Thoracic aorta (tissue), 2 donors: ENCODE results near the gene KCNJ6. TPM values are rescaled to one million over a fixed set of nuclear protein-coding genes. Genes with fewer than 3 reads are reported as not detected.
"Not testable (repeated sequence)": the region's sequence is repeated elsewhere in the genome, so short reads cannot be mapped to it uniquely, and the experiment has no call there.

Source experiments
- ATAC-seq: fragments of 150-250 bp; one replicate; pipeline ENCODE4 v1.8.0; 2017; ENCODE audit warnings: low read depth; ENCODE audit not compliant: insufficient number of reproducible peaks, low FRiP score
- DNase-seq: peaks from one replicate; pipeline ENCODE4 v3.0.0-alpha.2; 2020; ENCODE audit warnings: low spot score
- H3K27ac ChIP-seq, 2 donors: fragments of 200-600 bp; sonication (generic); 1 replicate in 1 of 2; 2 replicates in 1 of 2; pipeline ENCODE4 v1.5.1; 2016; ENCODE audit warnings: mild to moderate bottlenecking in 2 of 2, moderate library complexity in 2 of 2
- H3K27me3 ChIP-seq: fragments of 200-600 bp; sonication (generic); replicated peaks from 2 replicates; pipeline ENCODE4 v1.6.0; 2016; ENCODE audit warnings: mild to moderate bottlenecking; ENCODE audit not compliant: insufficient read depth
- H3K36me3 ChIP-seq: fragments of 200-600 bp; sonication (generic); one replicate; pipeline ENCODE4 v1.5.1; 2016
- H3K4me1 ChIP-seq, 2 donors: fragments of 200-600 bp; sonication (generic); 1 replicate in 1 of 2; 2 replicates in 1 of 2; pipeline versions ENCODE4 v1.5.1 to v1.6.0; 2016; ENCODE audit warnings: low read depth in 2 of 2, mild to moderate bottlenecking in 1 of 2; ENCODE audit not compliant: control insufficient read depth in 1 of 2
- H3K4me3 ChIP-seq: fragments of 200-600 bp; sonication (generic); 2 replicates; pipeline ENCODE4 v1.5.1; 2016; ENCODE audit warnings: mild to moderate bottlenecking
- H3K9me3 ChIP-seq: fragments of 200-600 bp; sonication (generic); 2 replicates; pipeline ENCODE4 v1.5.1; 2016
- CTCF ChIP-seq: fragments of 200-600 bp; sonication (generic); IDR thresholded peaks from one replicate; pipeline ENCODE4 v1.5.1; 2019; ENCODE audit warnings: antibody characterized with exemption
- total RNA-seq, 2 donors: library from RNA; depleted of rRNA; stranded (reverse); fragments of >200 nt; gene quantifications; one replicate each; pipeline versions ENCODE4 v1.1.0 to v1.2.3, GENCODE V29; 2016

Gene KCNJ6
- total RNA-seq, 2 donors from 2014 or later, result not detected

GRCh38 chr21:37593740-37594471 is 322.4 kb downstream of the KCNJ6 start:
- H3K4me3 ChIP-seq, result no peak overlapping the region
- ATAC-seq (no peak), DNase-seq (no peak)

GRCh38 chr21:37593015-37593414 is 323.2 kb downstream of the KCNJ6 start:
- no peak overlapping the region for H3K27ac ChIP-seq
- H3K36me3 ChIP-seq, result no peaks in the 10 kb centered on the region
- no peak overlapping the region for H3K4me3 ChIP-seq
- DNase-seq (no peak), ATAC-seq (no peak)
- TF ChIP-seq CTCF, result no peak
- no peaks in the 10 kb centered on the region for H3K9me3 ChIP-seq
- H3K4me1 ChIP-seq, result no peaks in the 10 kb centered on the region
- no peaks in the 10 kb centered on the region for H3K27me3 ChIP-seq

More at GRCh38 chr21:37593740-37594471, 322.4 kb downstream of the KCNJ6 start:
- TF ChIP-seq CTCF, result no peak
- Histone ChIP-seq H3K27me3 (no peaks in the 10 kb centered on the region), H3K36me3 (no peaks in the 10 kb centered on the region), H3K27ac (no peak overlapping the region), H3K4me1 (no peaks in the 10 kb centered on the region), H3K9me3 (no peaks in the 10 kb centered on the region)

DNA sequence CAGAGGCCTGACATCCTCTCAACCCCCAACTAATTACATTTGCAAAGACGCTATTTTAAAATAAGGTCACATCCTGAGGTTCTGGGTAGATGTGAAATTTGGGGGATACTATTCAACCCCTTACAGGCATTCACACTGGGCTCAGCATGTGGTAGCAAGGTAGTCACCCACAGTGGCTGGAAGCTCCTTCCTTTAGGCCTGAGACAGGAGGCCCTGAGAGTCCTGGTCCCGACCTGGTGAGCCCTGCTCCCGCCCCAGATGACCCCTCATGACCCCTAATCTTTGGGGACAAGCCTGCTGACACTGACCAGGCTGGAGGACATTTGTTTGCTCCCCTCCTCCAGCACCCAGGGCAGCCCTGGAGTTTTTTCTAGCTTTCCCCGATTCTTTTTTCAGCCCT is 323.8 kb downstream of the KCNJ6 start:
- Histone ChIP-seq H3K9me3 (no peaks in the 10 kb centered on the region), H3K4me1 (no peaks in the 10 kb centered on the region), H3K27ac (no peak overlapping the region), H3K36me3 (no peaks in the 10 kb centered on the region), H3K27me3 (no peaks in the 10 kb centered on the region), H3K4me3 (no peak overlapping the region)
- DNase-seq (no peak), ATAC-seq (no peak)
- TF ChIP-seq CTCF, result no peak

GRCh38 chr21:37591994-37592393 is 324.3 kb downstream of the KCNJ6 start:
- not testable (repeated sequence) for H3K36me3 ChIP-seq, ATAC-seq, H3K4me3 ChIP-seq, H3K27ac ChIP-seq, H3K4me1 ChIP-seq, H3K27me3 ChIP-seq, DNase-seq, H3K9me3 ChIP-seq

DNA sequence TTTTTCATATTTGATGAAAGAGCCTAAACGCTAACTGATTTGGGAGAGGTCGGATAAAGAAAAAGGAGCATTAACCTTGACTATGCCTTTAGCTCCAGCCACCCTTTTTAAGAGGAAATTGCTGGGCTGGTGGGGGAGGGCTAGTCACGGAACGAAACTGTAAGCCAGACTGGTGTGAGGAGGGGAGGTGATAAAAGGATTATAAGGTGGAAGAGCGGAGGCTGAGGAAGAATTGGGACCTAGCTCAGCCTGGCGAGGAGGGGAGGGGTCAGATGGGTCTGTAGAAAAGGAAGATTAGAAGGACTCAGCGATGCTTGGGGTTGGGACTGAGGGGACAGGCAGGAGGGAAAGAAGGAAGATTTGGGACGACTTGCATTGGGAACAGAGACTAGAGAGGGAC is 325.4 kb downstream of the KCNJ6 start:
- not testable (repeated sequence) for DNase-seq, H3K9me3 ChIP-seq, ATAC-seq, H3K4me3 ChIP-seq, H3K36me3 ChIP-seq, H3K4me1 ChIP-seq, H3K27me3 ChIP-seq, H3K27ac ChIP-seq

GRCh38 chr21:37588644-37589043 is 327.6 kb downstream of the KCNJ6 start:
- H3K4me1 ChIP-seq, H3K27ac ChIP-seq, ATAC-seq, H3K9me3 ChIP-seq, DNase-seq, H3K4me3 ChIP-seq, H3K36me3 ChIP-seq, H3K27me3 ChIP-seq: not testable (repeated sequence)
